OCI-LY3 (cell line): ENCODE measurements around the gene GZMH.

Experiments used
- CTCF ChIP-seq: fragments of 200-600, 300-600 bp; sonication (generic); IDR thresholded peaks from 2 replicates; pipeline ENCODE4 v1.5.1; 2014; ENCODE audit warnings: antibody characterized with exemption, low read length, low read depth
- EZH2phosphoT487 ChIP-seq: fragments of 200-600 bp; shearing (Covaris generic); IDR thresholded peaks from 2 replicates; pipeline ENCODE4 v1.6.1; 2018; ENCODE audit warnings: antibody characterized with exemption, mixed run types, low read depth

GRCh38 chr14:24574206-24574774 lies 35.2 kb downstream of the GZMH start:
- no peak for TF ChIP-seq CTCF
- no peak for TF ChIP-seq EZH2phosphoT487
